Prostate gland (tissue), 2 donors: ENCODE measurements around the gene GJB1.

Experiments
- CTCF ChIP-seq, 4 experiments: fragments of 200-600 bp in 2 of 4; fragments of 450-650 bp in 2 of 4; sonication (generic) in 2 of 4; IDR thresholded peaks; 1 replicate in 3 of 4; 2 replicates in 1 of 4; pipeline ENCODE4 v1.5.1; 2016 to 2019; ENCODE audit warnings: antibody characterized with exemption in 4 of 4, mild to moderate bottlenecking in 2 of 4, moderate library complexity in 2 of 4
- POLR2AphosphoS5 ChIP-seq: sonication (generic); formaldehyde crosslinking; IDR thresholded peaks from one replicate; pipeline ENCODE4 v1.6.1; 2017; ENCODE audit warnings: antibody characterized with exemption

DNA sequence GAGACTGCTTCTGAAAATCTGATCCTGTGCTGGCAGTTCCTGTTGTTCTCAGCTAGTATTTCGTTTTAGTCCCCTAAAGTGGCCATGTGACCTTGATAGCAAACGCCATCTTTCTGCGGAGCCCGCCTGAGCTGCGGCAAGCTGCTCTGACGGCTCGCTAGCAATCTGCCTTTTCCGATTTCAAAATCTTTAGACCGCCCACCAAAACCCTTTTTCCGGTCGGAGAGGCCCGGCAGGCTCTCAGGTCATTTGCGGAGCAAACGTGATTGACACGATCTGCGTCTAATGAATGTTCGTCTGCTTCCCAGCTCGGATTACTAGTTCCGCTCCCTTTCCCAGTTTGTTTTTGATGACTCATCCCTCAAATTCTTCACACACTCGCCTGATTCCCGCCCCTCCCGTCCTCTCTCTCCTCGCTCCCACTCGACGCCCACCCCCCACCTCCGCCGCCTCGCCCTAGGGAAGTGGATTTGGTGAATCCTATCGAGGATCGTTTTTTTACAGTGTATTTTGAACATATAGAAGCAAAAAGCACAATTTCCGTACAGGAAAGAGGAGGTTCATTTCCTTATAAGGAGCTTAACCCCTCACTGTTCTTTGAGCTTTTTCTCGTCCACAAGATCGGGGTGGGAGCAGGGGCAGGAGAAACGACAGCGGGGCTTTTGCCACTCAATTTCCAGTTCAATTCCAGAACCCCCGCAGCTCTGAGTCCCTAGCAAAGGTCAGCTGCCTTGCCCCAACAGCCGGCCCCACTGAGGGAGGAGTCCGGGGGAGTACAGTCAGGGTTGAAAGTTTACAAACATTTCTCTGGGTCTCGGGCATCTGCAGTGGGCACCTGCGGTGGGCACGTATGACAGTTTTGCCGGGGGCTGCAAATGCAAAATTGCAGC lies 40.9 kb upstream of the GJB1 start:
- TF ChIP-seq CTCF (IDR thresholded peaks at IDR 0.05) = no peak
- peak; percentile 93 for TF ChIP-seq POLR2AphosphoS5
